Measurements from ENCODE around the gene RAB35.
"Not testable (repeated sequence)": the region's sequence is repeated elsewhere in the genome, so short reads cannot be mapped to it uniquely, and the experiment has no call there.

The RAB35 gene

DNA sequence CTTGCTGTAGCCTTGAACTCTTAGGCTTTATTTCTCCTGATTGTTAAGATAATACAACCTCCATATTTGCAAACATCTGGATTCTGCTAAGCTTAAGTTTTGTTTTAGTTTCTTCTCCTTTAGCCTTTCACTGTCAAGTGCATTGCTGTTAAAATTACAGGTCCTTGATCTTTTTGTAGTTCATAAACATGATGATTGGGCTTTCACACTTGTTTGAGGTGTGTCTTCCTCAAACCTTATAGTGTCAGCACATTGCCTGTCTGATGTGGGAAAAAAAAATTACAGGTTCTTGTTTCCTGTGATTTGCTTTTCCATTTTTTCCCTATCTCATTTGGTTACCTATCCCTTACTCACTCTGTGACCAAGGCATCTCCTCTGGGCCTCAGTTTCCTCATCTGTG, 68.3 kb downstream of the RAB35 start:
- H3K27ac ChIP-seq (ENCODE audit: low read depth, low read length): no peak overlapping the region
- no peaks in the 10 kb centered on the region for H3K79me2 ChIP-seq (ENCODE audit: insufficient read depth, low read length)
- H4K20me1 ChIP-seq (ENCODE audit: low read depth, low read length): 0 out of 2 replicates have a peak, but pooled peaks cover 3% of the 10 kb centered on the region
- H3K9ac ChIP-seq (ENCODE audit: low read length): no peak overlapping the region
- H3F3A ChIP-seq (ENCODE audit: insufficient read depth): no peaks in the 10 kb centered on the region
- no peaks in the 10 kb centered on the region for H3K27me3 ChIP-seq (ENCODE audit: low read length)
- no peak overlapping the region for H3K4me3 ChIP-seq (ENCODE audit: insufficient read depth, low read length, poor library complexity, severe bottlenecking)
- TF ChIP-seq EZH2phosphoT487 (conservative IDR thresholded peaks at IDR 0.05; ENCODE audit: low read length): no peak
- TF ChIP-seq, protein P1, sequence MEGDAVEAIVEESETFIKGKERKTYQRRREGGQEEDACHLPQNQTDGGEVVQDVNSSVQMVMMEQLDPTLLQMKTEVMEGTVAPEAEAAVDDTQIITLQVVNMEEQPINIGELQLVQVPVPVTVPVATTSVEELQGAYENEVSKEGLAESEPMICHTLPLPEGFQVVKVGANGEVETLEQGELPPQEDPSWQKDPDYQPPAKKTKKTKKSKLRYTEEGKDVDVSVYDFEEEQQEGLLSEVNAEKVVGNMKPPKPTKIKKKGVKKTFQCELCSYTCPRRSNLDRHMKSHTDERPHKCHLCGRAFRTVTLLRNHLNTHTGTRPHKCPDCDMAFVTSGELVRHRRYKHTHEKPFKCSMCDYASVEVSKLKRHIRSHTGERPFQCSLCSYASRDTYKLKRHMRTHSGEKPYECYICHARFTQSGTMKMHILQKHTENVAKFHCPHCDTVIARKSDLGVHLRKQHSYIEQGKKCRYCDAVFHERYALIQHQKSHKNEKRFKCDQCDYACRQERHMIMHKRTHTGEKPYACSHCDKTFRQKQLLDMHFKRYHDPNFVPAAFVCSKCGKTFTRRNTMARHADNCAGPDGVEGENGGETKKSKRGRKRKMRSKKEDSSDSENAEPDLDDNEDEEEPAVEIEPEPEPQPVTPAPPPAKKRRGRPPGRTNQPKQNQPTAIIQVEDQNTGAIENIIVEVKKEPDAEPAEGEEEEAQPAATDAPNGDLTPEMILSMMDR (IDR thresholded peaks at IDR 0.05; ENCODE audit: insufficient read depth, low read length, poor library complexity, severe bottlenecking): no peak
- H3K4me2 ChIP-seq (ENCODE audit: low read depth, low read length, poor library complexity, severe bottlenecking): no peak overlapping the region
- no peaks in the 10 kb centered on the region for H3K9me3 ChIP-seq (ENCODE audit: insufficient read depth, low read length)
- H3K36me3 ChIP-seq (ENCODE audit: low read length): no peaks in the 10 kb centered on the region
- no peaks in the 10 kb centered on the region for H3K9me2 ChIP-seq (replicated peaks; ENCODE audit: insufficient read depth, low read length)
- H2AFZ ChIP-seq (ENCODE audit: low read depth, low read length, severe bottlenecking): no peak overlapping the region

DNA sequence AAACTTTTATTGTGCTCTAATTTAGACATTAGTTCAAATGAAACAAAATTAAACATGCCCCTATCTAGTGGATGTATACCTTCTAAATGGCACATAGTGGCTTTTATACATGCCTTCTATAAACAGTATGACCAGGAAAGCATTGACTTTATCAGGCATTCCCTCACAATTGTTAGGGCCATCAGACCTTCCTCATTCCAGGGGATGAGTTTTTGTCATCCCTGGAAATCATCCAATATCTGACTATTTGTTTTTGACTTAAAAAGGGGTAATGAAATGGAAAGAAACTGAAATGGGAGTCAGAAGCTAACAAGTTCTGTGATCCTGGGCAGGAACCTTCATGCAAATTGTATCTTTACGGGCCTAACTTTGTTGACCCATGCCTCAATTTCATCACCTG, 69.5 kb downstream of the RAB35 start:
- no peaks in the 10 kb centered on the region for H3F3A ChIP-seq (ENCODE audit: insufficient read depth)
- H3K36me3 ChIP-seq (ENCODE audit: low read length): no peaks in the 10 kb centered on the region
- no peak overlapping the region for H3K4me2 ChIP-seq (ENCODE audit: low read depth, low read length, poor library complexity, severe bottlenecking)
- no peaks in the 10 kb centered on the region for H3K27me3 ChIP-seq (ENCODE audit: low read length)
- H3K4me3 ChIP-seq (ENCODE audit: insufficient read depth, low read length, poor library complexity, severe bottlenecking): no peak overlapping the region
- H3K27ac ChIP-seq (ENCODE audit: low read depth, low read length): no peak overlapping the region
- no peak overlapping the region for H2AFZ ChIP-seq (ENCODE audit: low read depth, low read length, severe bottlenecking)
- H3K9ac ChIP-seq (ENCODE audit: low read length): no peak overlapping the region
- H4K20me1 ChIP-seq (ENCODE audit: low read depth, low read length): 0 out of 2 replicates have a peak, but pooled peaks cover 3% of the 10 kb centered on the region
- no peaks in the 10 kb centered on the region for H3K9me2 ChIP-seq (replicated peaks; ENCODE audit: insufficient read depth, low read length)
- TF ChIP-seq, protein P1 (IDR thresholded peaks at IDR 0.05; ENCODE audit: insufficient read depth, low read length, poor library complexity, severe bottlenecking): no peak
- no peaks in the 10 kb centered on the region for H3K79me2 ChIP-seq (ENCODE audit: insufficient read depth, low read length)
- no peaks in the 10 kb centered on the region for H3K9me3 ChIP-seq (ENCODE audit: insufficient read depth, low read length)

DNA sequence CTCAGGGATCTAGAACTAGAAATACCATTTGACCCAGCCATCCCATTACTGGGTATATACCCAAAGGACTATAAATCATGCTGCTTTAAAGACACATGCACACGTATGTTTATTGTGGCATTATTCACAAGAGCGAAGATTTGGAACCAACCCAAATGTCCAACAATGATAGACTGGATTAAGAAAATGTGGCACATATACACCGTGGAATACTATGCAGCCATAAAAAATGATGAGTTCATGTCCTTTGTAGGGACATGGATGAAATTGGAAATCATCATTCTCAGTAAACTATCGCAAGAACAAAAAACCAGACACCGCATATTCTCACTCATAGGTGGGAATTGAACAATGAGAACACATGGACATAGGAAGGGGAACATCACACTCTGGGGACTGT, 71.2 kb downstream of the RAB35 start:
- not testable (repeated sequence) for H3K9ac ChIP-seq (ENCODE audit: low read length); H3K27ac ChIP-seq (ENCODE audit: low read depth, low read length); H2AFZ ChIP-seq (ENCODE audit: low read depth, low read length, severe bottlenecking); H3K9me3 ChIP-seq (ENCODE audit: insufficient read depth, low read length); H3F3A ChIP-seq (ENCODE audit: insufficient read depth); H4K20me1 ChIP-seq (ENCODE audit: low read depth, low read length); H3K4me2 ChIP-seq (ENCODE audit: low read depth, low read length, poor library complexity, severe bottlenecking); H3K36me3 ChIP-seq (ENCODE audit: low read length); H3K79me2 ChIP-seq (ENCODE audit: insufficient read depth, low read length); H3K9me2 ChIP-seq (replicated peaks; ENCODE audit: insufficient read depth, low read length); H3K4me3 ChIP-seq (ENCODE audit: insufficient read depth, low read length, poor library complexity, severe bottlenecking); H3K27me3 ChIP-seq (ENCODE audit: low read length)
